ENCODE measurements around the gene IL1RAPL1.
"Not testable (repeated sequence)": the region's sequence is repeated elsewhere in the genome, so short reads cannot be mapped to it uniquely, and the experiment has no call there.

Gene IL1RAPL1

DNA sequence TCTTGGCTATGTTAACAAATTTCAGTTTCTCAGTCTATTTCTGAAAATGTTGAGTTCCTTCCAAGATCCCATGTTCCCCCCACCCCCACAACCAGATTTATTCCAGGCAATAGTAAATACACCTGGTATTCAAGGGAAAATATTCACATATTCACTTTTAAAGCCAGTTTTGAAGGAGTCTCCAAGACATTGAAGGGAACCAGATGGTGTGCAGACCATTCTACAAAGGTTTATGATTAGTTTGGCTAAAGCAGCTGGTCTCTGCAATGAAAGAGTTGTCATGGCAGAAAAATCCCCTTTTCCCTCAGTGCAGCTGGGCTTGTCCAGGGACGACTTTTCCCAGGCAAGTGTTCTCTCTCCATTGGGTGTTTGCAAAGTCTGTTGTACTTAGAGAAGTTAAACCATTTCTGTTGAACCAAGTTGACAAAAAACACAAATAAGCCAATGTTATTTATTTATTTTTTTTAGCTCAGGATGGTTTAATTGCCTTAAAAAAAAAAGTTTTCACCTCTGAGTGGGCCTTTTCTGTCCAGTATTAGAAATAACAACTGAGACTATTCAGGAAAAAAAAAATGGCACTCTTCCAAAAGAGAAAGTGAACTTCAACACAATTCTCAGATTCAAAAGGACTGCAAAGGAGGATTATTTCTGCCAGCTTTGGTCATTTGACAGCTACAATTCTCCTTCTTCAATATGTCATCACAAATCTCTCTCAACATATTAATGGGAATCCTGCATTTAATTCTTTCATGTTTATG is 410.6 kb downstream of the IL1RAPL1 start:
- FAIRE-seq = no peak

DNA sequence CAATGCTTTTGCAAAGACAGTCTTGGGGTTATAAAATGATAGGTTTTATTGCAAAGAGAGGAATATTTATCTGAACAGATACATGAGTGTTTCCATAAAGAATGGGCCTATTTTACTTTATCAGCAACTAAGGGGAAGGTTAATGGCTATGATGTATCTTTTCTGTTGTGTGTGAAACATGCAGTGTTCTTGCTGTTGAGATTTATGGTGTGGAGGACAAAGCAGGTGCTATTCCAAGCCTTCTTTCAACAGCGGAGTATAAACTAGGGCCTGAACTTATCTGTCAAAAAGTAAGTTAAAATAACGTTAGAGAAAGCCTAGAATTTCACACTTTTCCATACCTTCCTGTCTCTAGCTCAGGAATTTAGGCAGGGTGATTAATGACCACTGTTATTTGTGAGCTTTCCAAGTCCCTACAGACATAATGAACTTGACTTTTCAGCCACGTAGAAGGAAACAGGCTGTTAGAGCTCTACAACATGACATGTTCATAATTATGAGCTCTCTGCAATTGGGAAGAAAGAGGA is 411.4 kb downstream of the IL1RAPL1 start:
- no peak for FAIRE-seq

DNA sequence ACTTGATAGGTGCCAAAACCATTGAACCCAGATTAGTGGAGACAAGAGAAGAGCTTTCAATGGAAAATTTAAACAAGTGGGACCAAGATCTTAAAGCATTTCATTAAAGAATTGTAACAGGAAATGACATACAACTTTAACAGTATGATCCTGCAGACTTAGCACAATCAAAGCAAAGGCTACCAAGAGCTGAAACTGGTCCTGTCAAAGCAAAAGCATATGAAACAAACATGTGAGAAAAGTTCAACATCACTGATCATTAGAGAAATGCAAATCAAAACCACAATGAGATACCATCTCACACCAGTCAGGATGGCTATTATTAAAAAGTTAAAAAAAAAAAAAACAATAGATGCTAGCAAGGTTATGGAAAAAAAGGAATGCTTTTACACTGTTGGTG is 425.6 kb downstream of the IL1RAPL1 start:
- no peak for FAIRE-seq

DNA sequence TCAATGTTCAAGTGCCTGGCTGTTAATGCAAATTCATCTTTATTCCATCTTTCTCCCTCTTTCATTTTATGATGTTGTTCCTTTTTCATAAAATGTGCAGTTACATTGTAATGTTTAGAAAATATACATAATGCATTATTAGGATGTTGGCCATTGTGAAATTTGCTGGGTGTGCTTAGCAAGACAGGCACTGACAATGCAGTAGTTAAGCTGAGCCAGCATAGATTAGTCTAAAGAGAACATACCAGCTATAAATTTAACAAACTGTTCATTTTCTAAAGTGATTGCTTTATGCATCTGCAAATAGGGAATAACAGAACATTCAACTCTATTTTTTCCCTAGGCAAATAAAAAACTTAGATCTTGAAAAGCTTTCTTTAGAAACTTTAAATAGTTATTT is 436.0 kb downstream of the IL1RAPL1 start:
- no peak for FAIRE-seq

DNA sequence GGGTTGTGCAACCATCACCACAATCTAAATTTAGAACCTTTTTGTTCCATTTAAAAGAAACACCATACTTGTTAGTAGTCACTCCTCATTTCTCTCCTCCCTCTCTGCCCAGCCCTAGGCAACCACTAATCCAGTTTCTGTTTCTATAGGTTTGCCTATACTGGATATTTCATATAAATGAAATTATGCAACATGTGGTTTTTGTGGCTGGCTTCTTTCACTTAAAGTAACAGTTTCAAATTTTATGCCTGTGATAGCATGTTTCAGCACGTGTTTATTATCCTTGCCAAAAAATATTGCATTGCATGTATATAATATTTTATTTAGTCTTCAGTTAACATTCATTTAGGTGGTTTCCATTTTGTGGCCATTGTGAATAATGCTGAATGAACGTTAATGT is 437.6 kb downstream of the IL1RAPL1 start:
- FAIRE-seq = no peak

DNA sequence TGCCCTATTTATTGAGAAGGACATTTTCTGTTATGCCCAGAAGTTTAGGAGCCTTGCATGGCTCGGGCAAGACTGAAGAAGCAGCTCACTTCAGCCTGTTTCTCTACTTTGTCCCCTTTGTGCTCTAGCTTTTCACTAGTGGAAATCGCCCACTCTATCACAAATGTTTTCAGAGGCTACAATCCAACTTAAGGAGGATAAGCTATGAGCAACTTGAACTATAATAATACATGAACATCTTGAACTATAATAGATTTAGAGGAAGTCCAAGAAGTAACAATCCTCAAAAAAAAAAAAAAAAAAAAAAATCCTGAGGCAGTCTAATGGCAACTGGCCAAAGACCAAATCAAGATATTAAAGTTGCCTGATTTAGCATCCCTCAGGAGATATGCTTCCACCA is 452.3 kb downstream of the IL1RAPL1 start:
- no peak for FAIRE-seq

DNA sequence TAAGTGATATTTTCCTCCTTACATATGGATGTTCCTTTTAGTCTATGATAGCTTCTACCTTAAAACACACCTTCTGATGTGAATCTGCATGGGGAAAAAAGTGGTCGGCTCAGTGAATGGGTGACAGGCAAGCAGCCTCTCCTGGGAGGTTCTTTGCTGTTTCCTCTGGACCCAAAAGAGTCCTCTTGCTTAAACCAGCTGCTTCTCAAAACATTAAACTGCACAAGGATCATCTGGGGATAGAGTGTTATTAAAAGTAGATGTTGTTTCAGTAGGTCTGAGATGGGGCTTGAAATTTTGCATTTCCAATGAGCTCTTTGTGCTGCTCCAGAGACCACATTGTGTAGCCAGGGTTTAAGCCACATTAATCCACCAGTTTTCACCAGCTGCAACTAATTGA is 452.9 kb downstream of the IL1RAPL1 start:
- FAIRE-seq = no peak

DNA sequence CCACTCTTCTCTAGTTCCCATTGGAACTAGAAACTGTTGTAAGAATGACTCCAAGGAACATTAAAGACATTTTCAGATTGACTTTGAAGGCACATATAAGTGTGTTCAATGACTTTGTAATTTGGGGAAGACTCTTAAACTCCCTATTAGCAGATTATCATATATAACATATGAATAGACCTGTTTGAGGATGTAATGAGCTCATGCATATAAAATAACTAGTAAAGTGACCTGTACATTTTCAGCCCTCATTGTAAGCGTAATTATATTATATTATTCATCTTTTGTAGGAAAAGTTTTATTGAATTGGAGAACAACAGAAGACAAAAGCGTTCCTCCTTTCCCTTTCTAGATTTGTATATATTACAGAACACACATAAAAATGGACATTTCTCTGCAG is 455.1 kb downstream of the IL1RAPL1 start:
- no peak for FAIRE-seq

DNA sequence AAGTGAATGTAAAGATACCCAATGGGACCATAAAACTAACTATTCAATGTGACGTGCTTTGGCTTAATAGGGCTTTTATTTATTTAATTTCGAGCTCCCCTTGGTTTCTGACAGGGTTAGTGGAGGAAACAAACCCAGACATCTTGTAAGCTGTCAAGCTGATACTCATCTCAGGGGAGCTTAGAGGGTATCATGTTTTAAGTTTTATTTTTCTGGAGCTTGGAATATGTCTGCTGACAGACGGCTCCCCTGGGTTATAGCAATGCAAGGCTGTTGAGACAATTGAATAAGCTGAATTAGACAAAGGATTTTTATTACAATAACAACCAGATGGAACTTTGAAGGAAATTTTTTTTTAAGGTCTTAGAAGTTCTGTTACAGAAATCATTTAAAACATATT is 456.5 kb downstream of the IL1RAPL1 start:
- no peak for FAIRE-seq

DNA sequence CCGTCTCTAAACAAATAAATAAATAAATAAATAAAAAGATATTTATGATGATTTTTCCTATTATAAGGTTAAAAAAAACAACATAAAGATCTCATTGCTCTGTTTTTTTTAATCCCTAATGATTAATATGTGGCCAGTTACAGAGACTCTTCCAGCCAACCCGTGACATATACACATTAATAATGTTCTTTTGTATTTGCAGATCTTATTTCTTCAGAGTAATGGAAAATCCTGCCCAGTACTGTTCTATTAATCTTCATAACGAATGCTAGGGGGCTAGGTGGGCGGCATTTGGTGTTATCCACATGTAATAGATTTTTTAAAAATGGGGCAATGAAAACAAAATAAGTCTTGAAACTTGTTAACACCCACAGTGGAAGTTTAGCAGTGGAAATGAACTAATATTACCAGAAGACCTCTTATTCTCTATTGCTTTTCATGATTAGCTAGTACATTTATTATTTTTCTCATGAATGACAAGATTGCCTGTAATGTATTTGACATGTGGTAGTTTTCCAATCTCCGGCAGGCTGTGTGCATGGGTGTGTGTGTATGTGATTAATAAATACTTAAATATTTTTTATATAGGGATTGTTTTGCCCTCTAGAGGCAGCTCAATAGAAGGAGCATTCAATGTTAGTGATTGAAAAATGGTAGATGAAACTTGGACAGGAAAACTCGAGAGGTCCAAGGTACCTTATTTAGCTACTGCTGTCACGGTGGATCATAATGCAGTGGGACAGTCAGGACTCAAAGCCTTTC is 457.4 kb downstream of the IL1RAPL1 start:
- FAIRE-seq = no peak

DNA sequence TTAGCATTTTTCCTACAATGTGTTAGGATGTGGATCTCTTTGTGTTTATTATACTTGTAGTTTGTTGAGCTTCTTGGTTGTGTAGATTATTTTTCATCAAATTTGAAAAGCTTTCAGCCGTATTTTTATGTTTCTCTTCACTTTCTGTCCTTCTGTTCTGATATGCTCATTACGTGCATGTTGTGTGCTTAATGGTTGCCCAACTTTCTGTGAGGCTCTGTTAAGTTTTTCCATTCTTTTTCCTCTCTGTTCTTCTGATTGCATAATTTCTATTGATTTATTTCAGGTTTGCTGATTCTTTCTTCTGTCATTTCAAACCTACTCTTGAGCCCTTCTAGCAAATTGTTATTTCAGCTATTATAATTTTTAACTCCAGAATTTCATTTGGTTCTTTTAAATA is 478.2 kb downstream of the IL1RAPL1 start:
- no peak for FAIRE-seq

DNA sequence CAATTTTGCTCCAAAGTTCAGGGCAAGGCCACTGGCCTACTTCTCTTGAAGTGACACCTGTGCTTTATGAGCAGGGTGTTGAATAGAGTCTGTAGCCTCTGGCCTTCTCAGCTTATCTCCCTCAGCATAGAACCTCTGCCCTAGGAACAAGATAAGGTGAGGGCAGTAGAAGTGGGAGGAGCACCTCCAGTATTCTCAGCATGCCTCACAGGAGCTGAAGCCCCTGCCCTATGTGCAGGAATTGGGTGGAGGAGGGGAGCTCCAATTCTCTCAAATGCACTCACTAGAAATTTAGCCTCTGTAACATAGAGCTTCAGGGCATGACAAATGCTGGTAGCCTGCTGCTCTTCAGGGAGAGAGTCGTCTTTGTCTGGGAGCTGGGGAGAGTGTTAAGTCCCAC is 479.3 kb downstream of the IL1RAPL1 start:
- no peak for FAIRE-seq

DNA sequence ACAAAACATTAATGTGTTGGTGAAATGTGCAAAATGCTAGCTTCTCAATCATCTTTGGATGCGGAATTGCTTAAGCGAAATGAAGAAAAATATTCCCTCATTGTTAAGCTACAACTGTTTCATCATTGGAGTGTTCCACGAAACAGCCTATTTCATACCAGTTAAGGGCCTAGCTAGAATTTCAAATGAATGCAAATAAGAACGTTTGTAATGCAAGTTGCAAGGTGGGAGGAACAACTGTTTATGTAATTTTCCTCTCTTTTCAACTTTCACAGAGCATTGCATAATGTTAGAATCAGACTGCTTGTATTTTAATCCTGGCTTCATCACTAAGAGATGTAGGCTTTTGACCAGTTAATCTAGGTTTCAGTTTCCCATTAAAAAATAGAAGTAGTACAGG is 480.1 kb downstream of the IL1RAPL1 start:
- FAIRE-seq = no peak

DNA sequence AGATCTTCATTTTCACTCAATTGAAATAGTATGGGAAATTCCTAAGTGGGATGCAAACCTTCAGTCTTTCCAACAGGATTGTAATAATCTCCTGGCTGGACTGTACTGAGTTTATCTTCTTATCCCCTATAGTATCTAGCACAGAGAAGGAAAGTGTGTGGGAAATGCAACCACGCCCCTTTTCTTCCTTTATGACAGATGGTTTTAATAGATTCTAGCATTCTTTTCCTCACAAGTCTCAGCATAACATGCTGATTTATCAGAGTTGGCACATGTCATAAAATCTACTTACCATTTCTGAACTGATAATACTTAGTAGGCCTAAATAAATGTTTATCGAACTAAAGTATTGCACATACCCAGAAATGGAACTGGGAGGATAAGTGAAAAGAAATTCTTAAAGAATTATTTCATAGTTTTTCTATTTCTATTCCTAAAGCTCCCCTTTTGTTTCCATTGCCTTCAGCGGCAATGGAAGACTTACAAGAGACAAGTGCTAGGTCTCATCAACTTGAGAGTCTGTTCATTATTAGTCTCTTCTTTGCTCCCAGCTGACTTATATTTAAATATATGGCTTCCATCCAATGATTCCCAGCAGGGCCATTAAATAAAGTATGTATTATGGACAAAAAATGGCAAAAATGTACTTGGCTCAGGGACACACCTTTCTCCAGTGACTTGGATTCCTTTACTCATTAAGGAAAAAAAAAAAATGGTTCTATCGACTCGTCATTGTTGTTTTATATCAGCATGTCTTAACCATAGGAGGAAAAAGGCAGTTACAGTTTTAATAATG is 484.5 kb downstream of the IL1RAPL1 start:
- no peak for FAIRE-seq

DNA sequence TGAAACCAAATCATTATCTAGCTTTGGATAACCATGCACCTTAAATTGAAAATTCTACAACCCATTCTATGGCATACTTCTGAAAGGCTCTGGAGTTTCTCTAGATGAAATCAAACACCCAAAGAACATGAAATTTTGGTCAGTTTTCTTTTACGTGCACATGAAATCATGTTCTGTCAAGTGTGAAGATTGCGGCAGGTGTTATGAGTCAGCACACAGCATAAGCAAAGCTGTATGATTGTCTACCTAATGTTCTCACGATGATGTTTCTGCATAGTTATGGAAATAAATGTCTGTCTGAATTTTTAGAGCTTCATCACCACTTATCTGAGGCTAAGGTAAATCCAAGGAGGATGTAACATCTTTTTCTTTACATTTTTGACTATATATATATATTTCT is 495.3 kb downstream of the IL1RAPL1 start:
- no peak for FAIRE-seq

DNA sequence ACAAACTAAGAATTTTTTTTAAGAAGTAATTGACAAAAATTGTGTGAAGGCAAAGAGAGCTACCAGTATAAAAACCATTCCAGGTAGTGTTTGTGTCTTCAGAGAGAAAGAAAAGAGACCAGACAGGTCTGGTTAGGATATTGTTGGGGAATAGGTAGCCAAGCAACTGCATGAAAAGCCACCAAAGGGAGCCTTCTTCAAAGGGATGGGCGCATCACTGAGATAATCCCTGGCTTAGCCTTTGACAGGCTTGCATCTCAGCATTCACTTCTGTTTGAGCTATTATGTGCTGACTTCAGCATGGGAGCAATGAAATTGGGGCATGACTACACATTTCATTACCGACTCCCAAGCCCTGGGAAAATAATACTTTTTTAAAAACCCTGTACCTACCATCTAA is 496.6 kb downstream of the IL1RAPL1 start:
- no peak for FAIRE-seq

DNA sequence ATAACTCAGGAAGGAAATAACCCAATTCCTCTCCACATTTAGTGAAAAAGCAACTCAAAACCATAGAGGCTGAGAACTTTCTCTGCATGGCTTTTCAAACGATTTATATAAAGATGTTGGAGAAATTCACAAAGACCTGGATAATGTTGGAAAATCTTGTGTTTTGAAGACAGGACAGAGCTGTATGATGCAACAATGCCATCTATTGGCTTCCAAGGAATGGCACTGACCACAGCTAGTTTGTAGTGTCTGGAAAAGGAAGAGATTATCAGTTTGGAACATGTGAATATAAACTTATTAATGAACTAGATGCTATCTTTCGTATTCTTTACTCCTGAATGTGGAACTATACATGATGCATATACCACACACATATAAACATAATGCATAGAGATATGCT is 503.6 kb downstream of the IL1RAPL1 start:
- no peak for FAIRE-seq

DNA sequence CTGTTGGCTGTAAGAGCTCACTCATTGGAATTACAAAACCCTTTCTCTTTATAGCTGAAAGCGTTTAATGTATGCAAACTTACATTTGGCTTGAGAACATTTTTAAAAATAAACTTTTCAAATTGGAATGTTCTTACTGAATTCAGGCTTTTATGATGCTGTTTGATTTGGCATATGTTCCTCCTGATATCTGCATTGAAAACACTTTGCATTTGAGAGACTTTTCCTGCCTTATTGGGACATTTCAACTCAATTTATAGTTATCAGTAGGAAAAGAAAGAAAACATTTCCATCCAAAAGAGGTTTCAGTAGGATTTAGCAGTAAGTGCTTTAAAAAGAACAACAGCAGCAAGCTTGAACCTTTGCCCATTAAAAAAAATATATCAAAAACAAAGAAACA is 520.0 kb downstream of the IL1RAPL1 start:
- no peak for FAIRE-seq

DNA sequence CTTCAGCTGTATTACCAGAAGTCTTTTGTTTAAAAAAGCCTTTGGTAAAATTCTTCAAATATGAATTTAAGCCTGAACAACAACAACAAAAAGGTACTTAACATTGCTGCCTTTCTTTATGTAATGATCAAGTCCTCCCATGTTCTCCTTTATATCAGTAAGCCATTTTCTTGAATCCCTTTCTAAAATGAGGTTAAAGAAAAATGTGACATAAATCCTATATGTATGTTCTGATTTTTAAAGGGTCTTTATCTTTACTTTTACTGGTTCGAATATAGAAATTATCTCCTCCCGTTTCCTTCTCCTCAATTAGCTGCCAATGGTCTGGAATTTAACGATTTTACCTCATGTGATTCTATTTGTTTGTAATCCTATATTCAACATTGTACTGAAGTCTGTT is 522.8 kb downstream of the IL1RAPL1 start:
- FAIRE-seq = no peak

DNA sequence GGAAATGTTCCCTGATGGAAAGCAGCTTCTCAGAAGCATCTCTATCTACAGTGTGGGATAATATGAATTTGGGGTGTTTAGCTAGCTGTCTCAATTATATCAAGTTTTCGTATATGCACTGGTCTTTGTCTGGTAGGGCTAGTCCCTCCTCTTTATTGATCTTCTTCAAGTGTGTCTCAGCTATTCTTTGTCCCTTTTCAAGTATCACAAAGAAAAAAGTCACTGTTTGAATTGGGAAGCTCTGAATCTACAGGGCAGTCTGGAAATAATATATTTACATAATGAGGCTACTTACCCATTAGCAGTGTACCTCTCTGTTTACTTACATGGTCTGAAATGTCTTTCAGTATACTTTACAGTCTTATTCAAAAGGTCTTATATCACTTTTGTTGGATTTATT is 526.0 kb downstream of the IL1RAPL1 start:
- no peak for FAIRE-seq

DNA sequence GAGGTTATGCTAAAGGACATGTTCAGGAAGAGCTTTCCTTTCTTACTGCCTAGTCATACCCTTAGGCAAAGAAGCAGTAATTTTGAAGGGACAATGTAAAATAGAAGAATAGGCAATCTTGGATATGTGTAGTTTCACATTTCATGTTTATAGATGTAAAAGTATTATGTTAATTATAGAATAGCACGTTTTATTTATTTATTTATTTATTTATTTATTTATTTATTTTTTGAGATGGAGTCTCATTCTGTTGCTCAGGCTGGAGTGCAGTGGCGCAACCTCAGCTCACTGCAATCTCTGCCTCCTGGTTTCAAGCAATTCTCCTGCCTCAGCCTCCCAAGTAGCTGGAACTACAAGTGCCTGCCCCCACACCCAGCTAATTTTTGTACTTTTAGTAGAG is 535.6 kb downstream of the IL1RAPL1 start:
- FAIRE-seq = not testable (repeated sequence)

DNA sequence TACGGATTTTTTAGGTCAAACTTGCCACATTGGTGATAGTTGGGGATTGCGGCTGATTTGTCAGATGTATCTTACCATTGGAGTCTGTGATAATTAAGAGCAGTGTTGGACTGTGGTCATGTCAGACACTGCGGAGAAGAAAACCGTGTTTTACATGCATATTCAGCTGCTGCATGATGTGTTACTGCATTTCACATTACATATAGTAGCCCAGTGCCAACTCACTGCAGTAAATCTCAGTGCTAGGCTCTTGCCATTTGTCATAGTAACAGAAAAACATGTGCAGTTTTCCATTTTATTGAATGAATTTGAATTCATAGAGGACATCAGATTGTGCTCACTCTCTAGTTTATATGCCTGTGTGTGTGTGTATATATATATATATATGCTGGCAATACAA is 543.7 kb downstream of the IL1RAPL1 start:
- FAIRE-seq = no peak

DNA sequence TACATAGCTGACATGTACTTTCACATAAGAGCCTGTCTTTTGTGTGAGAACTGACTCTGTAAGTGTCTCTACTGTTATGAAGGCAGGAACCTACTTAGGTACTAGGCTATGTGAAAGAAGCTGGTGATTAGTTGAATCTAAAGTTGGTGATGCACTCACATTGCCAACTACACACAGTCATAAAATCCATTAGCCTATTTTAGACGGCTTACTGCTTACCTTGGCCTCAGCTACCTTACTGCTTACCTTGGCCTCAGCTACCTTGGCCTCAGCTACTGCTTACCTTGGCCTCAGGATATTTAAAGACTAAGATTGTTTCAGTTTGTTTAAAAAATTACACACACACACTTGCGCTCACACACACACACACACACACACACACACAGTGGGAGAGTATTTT is 549.7 kb downstream of the IL1RAPL1 start:
- FAIRE-seq = no peak

All from endometrium (tissue), 2 donors.